Measurements from ENCODE around the gene ANKIB1. TPM values are rescaled to one million over a fixed set of nuclear protein-coding genes. Genes with fewer than 3 reads are reported as not detected.

The ANKIB1 gene
- total and polyA plus RNA-seq, 10 donors, result 9.0 to 75.3 (median 44.5) TPM

DNA sequence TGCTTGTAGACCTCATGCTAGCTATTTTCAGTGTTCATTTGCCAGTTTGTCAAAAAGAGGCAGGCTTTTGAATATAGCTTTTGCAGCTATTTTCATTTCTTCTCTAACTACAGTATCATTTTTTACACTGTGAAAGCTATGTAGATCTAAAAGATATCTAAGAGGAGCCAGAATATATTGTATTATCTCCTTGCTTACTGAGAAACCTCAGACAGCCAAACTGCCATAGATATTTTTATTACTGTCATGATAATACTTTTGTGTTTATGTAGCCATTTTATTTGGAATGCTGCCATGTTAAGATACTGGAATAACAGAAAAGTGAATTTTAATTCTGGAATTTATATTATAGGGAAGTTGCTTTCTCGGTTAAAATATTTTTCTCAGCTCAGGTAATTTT lies 37.2 kb downstream of the ANKIB1 start:
- H3K36me3 ChIP-seq, result peaks cover 0 to 7% (median 0%) of the 10 kb centered on the region in 6 donors
- H3K4me3 ChIP-seq, result no peak overlapping the region
- H3K27me3 ChIP-seq (replicated peaks in 1 of 7), result no peaks in the 10 kb centered on the region
- no peak for DNase-seq
- intact Hi-C loops (cut with DNase I; ENCODE audit: low total_unique reads), result no loop called here
- peaks cover 0 to 3% (median 0%) of the 10 kb centered on the region in 6 donors for H3K4me1 ChIP-seq
- H3K27ac ChIP-seq, result no peak overlapping the region
- H3K9me3 ChIP-seq, result peaks cover 0 to 16% (median 12%) of the 10 kb centered on the region in 8 donors
- no peak for TF ChIP-seq CTCF (IDR thresholded peaks at IDR 0.05 in 8 of 11, conservative IDR thresholded peaks at IDR 0.05 in 3 of 11)
- no peak for TF ChIP-seq POLR2A (IDR thresholded peaks at IDR 0.05)
- TF ChIP-seq POLR2AphosphoS5 (IDR thresholded peaks at IDR 0.05), result no peak
- 88 to 98% (median 95%) methylated on average over 1 of the region's 1 CpG for WGBS, 5 donors

DNA sequence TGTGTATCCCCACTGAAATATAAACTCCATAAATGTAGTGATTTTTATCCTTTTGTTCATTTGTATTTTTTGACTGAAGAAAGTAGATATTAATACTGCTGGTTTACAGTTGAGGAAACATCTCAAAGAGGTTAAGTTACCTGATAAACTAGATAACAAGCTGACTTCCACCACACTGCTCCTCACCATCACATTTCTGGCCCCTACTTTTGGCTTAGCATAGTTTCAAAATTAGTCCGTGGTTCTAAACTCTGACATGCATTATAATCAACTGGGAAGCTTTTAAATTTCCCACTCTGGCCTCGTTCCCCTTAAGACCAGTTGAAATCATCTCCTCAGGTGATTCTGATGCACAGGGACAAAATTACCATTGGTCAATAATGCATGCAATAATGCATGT lies 43.5 kb downstream of the ANKIB1 start:
- H3K27me3 ChIP-seq (replicated peaks in 1 of 7), result no peaks in the 10 kb centered on the region
- no peaks in the 10 kb centered on the region for H3K36me3 ChIP-seq
- no peak overlapping the region for H3K27ac ChIP-seq
- intact Hi-C loops (cut with DNase I; ENCODE audit: low total_unique reads), result no loop called here
- 80 to 92% (median 84%) methylated on average over 2 of the region's 2 CpGs for WGBS, 5 donors
- peaks cover 0 to 26% (median 10%) of the 10 kb centered on the region in 6 donors for H3K4me1 ChIP-seq
- TF ChIP-seq CTCF (IDR thresholded peaks at IDR 0.05 in 8 of 11, conservative IDR thresholded peaks at IDR 0.05 in 3 of 11), result no peak
- DNase-seq, result no peak
- no peaks in the 10 kb centered on the region for H3K9me3 ChIP-seq
- H3K4me3 ChIP-seq, result no peak overlapping the region

DNA sequence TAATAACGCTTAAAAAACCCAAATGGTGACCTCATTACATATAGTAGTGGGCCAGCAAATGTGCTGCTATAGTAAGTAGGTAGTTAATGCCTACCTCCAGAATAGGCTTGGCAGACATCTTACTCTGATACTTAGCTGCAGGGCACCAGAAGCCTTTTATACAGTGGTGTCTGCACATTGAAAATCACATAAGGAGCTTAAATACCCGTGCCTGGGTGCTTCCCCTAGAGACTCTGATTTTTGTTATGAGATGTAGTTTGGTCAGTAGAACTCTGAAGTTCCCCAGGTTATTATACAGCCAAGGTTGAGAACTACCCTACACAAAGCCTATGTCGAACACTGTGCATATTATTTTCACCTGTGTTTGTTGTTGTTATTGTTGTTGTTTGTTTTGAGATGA lies 47.2 kb downstream of the ANKIB1 start:
- H3K27ac ChIP-seq, result peak overlapping the region in 2 of 8 donors; percentile 44 to 51
- no peaks in the 10 kb centered on the region for H3K9me3 ChIP-seq
- 69 to 84% (median 82%) methylated on average over 3 of the region's 3 CpGs for WGBS, 5 donors
- H3K36me3 ChIP-seq, result peaks cover 0 to 20% (median 2%) of the 10 kb centered on the region in 6 donors
- intact Hi-C loops (cut with DNase I; ENCODE audit: low total_unique reads), result no loop called here
- no peak overlapping the region for H3K4me3 ChIP-seq
- DNase-seq, result no peak
- no peak for TF ChIP-seq CTCF (IDR thresholded peaks at IDR 0.05 in 8 of 11, conservative IDR thresholded peaks at IDR 0.05 in 3 of 11)
- no peak for TF ChIP-seq POLR2AphosphoS5 (IDR thresholded peaks at IDR 0.05)
- no peak for TF ChIP-seq POLR2A (IDR thresholded peaks at IDR 0.05)
- H3K27me3 ChIP-seq (replicated peaks in 1 of 7), result no peaks in the 10 kb centered on the region
- H3K4me1 ChIP-seq, result peaks cover 0 to 33% (median 11%) of the 10 kb centered on the region in 6 donors

DNA sequence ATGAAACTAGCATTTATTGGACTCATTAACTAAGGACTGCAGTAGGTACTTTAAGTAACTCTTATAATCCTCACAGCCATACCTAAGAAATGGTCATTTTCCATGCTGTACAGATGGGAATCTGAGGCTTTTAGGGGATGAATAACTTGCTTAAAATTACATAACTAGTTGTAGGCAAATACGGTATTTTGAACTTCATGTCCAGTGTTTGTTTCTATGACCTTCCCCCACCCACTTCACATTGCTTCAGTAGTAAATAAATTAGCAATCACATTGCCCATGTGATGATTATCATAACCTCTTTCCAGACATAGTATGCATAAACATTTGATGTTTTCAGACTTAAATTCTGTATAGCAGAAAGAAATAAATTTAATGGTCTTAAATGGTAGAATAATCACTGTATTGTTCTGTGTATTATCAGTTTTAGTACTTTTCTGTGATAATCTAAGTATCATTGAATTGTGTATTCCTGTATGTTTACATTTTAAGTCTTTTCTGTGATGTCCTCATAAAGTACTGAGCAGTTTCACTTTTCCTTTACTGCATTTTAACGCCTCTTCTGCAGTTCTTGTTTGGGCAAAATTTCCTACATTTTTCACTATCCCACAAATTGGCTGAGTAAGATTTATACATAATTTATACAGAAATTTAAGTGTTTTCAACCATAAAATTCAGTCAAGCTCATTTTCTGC lies 48.3 kb downstream of the ANKIB1 start:
- peak overlapping the region in 7 of 8 donors; percentile 16 to 60 (median 45) for H3K27ac ChIP-seq

More for the DNA sequence above, 48.3 kb downstream of the ANKIB1 start:
- intact Hi-C loops (cut with DNase I; ENCODE audit: low total_unique reads), result no loop called here
- Histone ChIP-seq H3K27me3 (replicated peaks in 1 of 7) (no peaks in the 10 kb centered on the region), H3K4me3 (peak overlapping the region in 3 of 8 donors; percentile 6 to 44 (median 22)), H3K4me1 (peaks cover 0 to 33% (median 11%) of the 10 kb centered on the region in 6 donors), H3K36me3 (peaks cover 0 to 27% (median 5%) of the 10 kb centered on the region in 6 donors), H3K9me3 (no peaks in the 10 kb centered on the region)
- no peak for DNase-seq
- no peak for TF ChIP-seq CTCF (IDR thresholded peaks at IDR 0.05 in 8 of 11, conservative IDR thresholded peaks at IDR 0.05 in 3 of 11)
- TF ChIP-seq POLR2A (IDR thresholded peaks at IDR 0.05), result no peak
- no peak for TF ChIP-seq POLR2AphosphoS5 (IDR thresholded peaks at IDR 0.05)
- 36 to 64% (median 47%) methylated on average over 2 of the region's 2 CpGs for WGBS, 5 donors
